Suprapubic skin (tissue), 4 donors: ENCODE measurements around the gene WWP2.

ENCODE experiments used
- CTCF ChIP-seq, 2 donors: fragments of 200-600 bp in 1 of 2; fragments of 450-650 bp in 1 of 2; sonication (generic) in 1 of 2; IDR thresholded peaks; one replicate each; pipeline ENCODE4 v1.5.1; 2016 to 2019; ENCODE audit warnings: antibody characterized with exemption in 2 of 2, mild to moderate bottlenecking in 1 of 2, moderate library complexity in 1 of 2
- POLR2A ChIP-seq, 2 donors: fragments of 450-650 bp; IDR thresholded peaks; one replicate each; pipeline ENCODE4 v1.6.1; 2017; ENCODE audit warnings: antibody characterized with exemption in 2 of 2, mild to moderate bottlenecking in 2 of 2, moderate library complexity in 2 of 2
- POLR2AphosphoS5 ChIP-seq, 3 donors: sonication (generic); formaldehyde crosslinking; IDR thresholded peaks; one replicate each; pipeline ENCODE4 v1.6.1; 2017; ENCODE audit warnings: antibody characterized with exemption in 3 of 3

GRCh38 chr16:69932228-69932627 is 170.1 kb downstream of the WWP2 start:
- no peak for TF ChIP-seq CTCF (IDR thresholded peaks at IDR 0.05)
- no peak for TF ChIP-seq POLR2A (IDR thresholded peaks at IDR 0.05)
- no peak for TF ChIP-seq POLR2AphosphoS5 (IDR thresholded peaks at IDR 0.05)
